HG02885 (cell line): ENCODE results near the gene CDK1.
A peak's percentile ranks its signal among the peaks of the same experiment; 100 is the strongest.
"Not testable (repeated sequence)": the region's sequence is repeated elsewhere in the genome, so short reads cannot be mapped to it uniquely, and the experiment has no call there.

Experiments used
- ATAC-seq: cut with Tn5 transposase; IDR thresholded peaks from one replicate; pipeline ENCODE4 v1.9.1; 2021; ENCODE audit warnings: mild to moderate bottlenecking; ENCODE audit not compliant: unreplicated experiment, poor library complexity

The CDK1 gene

GRCh38 chr10:60809157-60809556, 30.9 kb downstream of the CDK1 start:
- ATAC-seq: no peak

GRCh38 chr10:60810437-60811182, 32.3 kb downstream of the CDK1 start:
- no peak for ATAC-seq

- ATAC-seq: peak; percentile 77
Measured at GRCh38 chr10:60816628-60817397, 38.5 kb downstream of the CDK1 start.

GRCh38 chr10:60817398-60817805, 39.1 kb downstream of the CDK1 start:
- no peak for ATAC-seq

- no peak for ATAC-seq
Measured at GRCh38 chr10:60818134-60818770, 40.0 kb downstream of the CDK1 start.

GRCh38 chr10:60819271-60819670, 41.0 kb downstream of the CDK1 start:
- ATAC-seq: no peak

GRCh38 chr10:60820093-60820754, 41.9 kb downstream of the CDK1 start:
- peak; percentile 86 for ATAC-seq

GRCh38 chr10:60821656-60822055, 43.4 kb downstream of the CDK1 start:
- ATAC-seq: no peak

- ATAC-seq: no peak
Measured at GRCh38 chr10:60822809-60823208, 44.5 kb downstream of the CDK1 start.

- peak; percentile 31 for ATAC-seq
Measured at GRCh38 chr10:60823324-60823723, 45.0 kb downstream of the CDK1 start.

GRCh38 chr10:60825520-60825919, 47.2 kb downstream of the CDK1 start:
- no peak for ATAC-seq

- ATAC-seq: no peak
Measured at GRCh38 chr10:60827791-60828488, 49.7 kb downstream of the CDK1 start.

GRCh38 chr10:60828489-60828852, 50.2 kb downstream of the CDK1 start:
- no peak for ATAC-seq

GRCh38 chr10:60832136-60832535, 53.9 kb downstream of the CDK1 start:
- ATAC-seq: not testable (repeated sequence)

GRCh38 chr10:60834401-60834800, 56.1 kb downstream of the CDK1 start:
- ATAC-seq: no peak

GRCh38 chr10:60835049-60835448, 56.8 kb downstream of the CDK1 start:
- ATAC-seq: no peak

- not testable (repeated sequence) for ATAC-seq
Measured at GRCh38 chr10:60841227-60841626, 62.9 kb downstream of the CDK1 start.

GRCh38 chr10:60842694-60843093, 64.4 kb downstream of the CDK1 start:
- no peak for ATAC-seq
